Pancreas (tissue), 10 donors: ENCODE measurements around the gene NXT2. TPM values are rescaled to one million over a fixed set of nuclear protein-coding genes. Genes with fewer than 3 reads are reported as not detected.

Experiments used
- ATAC-seq, 4 donors: fragments of 200-7000 bp; cut with Tn5 transposase; one replicate each; pipeline versions ENCODE4 v1.8.0 to v1.9.1; 2020; ENCODE audit warnings: mild to moderate bottlenecking in 4 of 4, moderate library complexity in 4 of 4
- DNase-seq, 6 donors: peaks; one replicate each; pipeline ENCODE4 v3.0.0-alpha.2; 2020
- FAIRE-seq: peaks from 2 replicates; lab custom pipeline; 2012; peaks lifted over from hg19 to GRCh38; lab: Jason Lieb, UNC
- H3K27ac ChIP-seq, 4 donors: fragments of 200-600 bp; sonication (generic); 1 replicate in 3 of 4; 2 replicates in 1 of 4; pipeline versions ENCODE4 v1.5.0 to v1.8.0; 2020
- H3K27me3 ChIP-seq, 4 donors: fragments of 200-600 bp; one replicate each; pipeline ENCODE4 v1.8.0; 2021
- H3K36me3 ChIP-seq, 3 donors: fragments of 200-600 bp; sonication (generic) in 1 of 3; one replicate each; pipeline versions ENCODE4 v1.5.0 to v1.8.0; 2020 to 2021
- H3K4me1 ChIP-seq, 3 donors: fragments of 200-600 bp; one replicate each; pipeline ENCODE4 v1.8.0; 2021
- H3K4me3 ChIP-seq, 4 donors: fragments of 200-600 bp; sonication (generic) in 2 of 4; one replicate each; pipeline versions ENCODE4 v1.5.0 to v1.8.0; 2020 to 2021
- H3K9me3 ChIP-seq, 4 donors: fragments of 200-600 bp; one replicate each; pipeline ENCODE4 v1.8.0; 2021
- CTCF ChIP-seq, 4 donors: fragments of 200-600 bp; sonication (generic) in 3 of 4; IDR thresholded peaks; one replicate each; pipeline versions ENCODE4 v1.5.0 to v1.8.0; 2021; ENCODE audit warnings: antibody characterized with exemption in 4 of 4
- WGBS, 2 donors: extraction: QIAGEN DNeasy Blood & Tissue Kit; methylation state at CpG; one replicate each; pipeline ENCODE4 v1.1.7; 2013; 5-methylcytosine and 5-hydroxymethylcytosine counted together
- intact Hi-C, 3 donors: fragments of 100-400 bp; cut with DNase I; formaldehyde crosslinking; loops; one replicate each; pipeline versions ENCODE4 v1.11.1 to v1.14.2; 2022
- polyA plus RNA-seq, 2 donors: library from polyadenylated mRNA; stranded (reverse); fragments of 200-250 nt; gene quantifications; one replicate each; pipeline ENCODE4 v1.2.3, GENCODE V29; 2013
- total RNA-seq, 6 donors: library from RNA; stranded (reverse); fragmentation: NEBNext Ultra II Directional in 4 of 6; extraction: Animal tissue kit (Norgen Biotek cat#: 25700) in 4 of 6; gene quantifications; one replicate each; pipeline versions ENCODE4 v1.2.1 to v1.2.4, GENCODE V29; 2021 to 2023
- donor health status: healthy with polysubstance abuse.
- donor health status: DM: no; HTN: no; CAD: no; lungs with moderate emphysema.
- donor health status: DM: no; HTN: no; CAD: no.
- donor health status: control.
- donor health status: control.
- donor health status: Bipolar disorder and iron deficiency.
- donor health status: DM: yes; HTN: yes; CAD: no.
- donor health status: DM: no; HTN: no; CAD: no.
- donor health status: DM: no; HTN: no; CAD: no.
- donor health status: DM: yes; HTN: yes; CAD: no.

The NXT2 gene
- total and polyA plus RNA-seq, 8 donors, result 1.9 to 5.8 (median 3.6) TPM

GRCh38 chrX:109590176-109590575 lies 53.5 kb downstream of the NXT2 start:
- FAIRE-seq (no peak), DNase-seq (no peak), ATAC-seq (no peak)
- Histone ChIP-seq H3K27ac (no peak overlapping the region), H3K36me3 (no peaks in the 10 kb centered on the region), H3K4me1 (no peaks in the 10 kb centered on the region), H3K4me3 (no peak overlapping the region), H3K27me3 (no peaks in the 10 kb centered on the region), H3K9me3 (no peaks in the 10 kb centered on the region)
- TF ChIP-seq CTCF (IDR thresholded peaks at IDR 0.05), result no peak
- 49 to 50% methylated on average over 4 of the region's 4 CpGs for WGBS, 2 donors
- intact Hi-C loops, result no loop called here

Other genes starting within 250 kb of the NXT2 start
- gene GUCY2F, start 54.8 kb upstream of the NXT2 start, total RNA-seq, result not detected
- gene GUCY2F, start 54.8 kb upstream of the NXT2 start, polyA plus RNA-seq, result not detected
- gene KCNE5, start 88.3 kb downstream of the NXT2 start, total RNA-seq, result under 1 TPM in 1 of 6 donors, not detected in 5; 0.12 TPM
- not detected for gene KCNE5, start 88.3 kb downstream of the NXT2 start, polyA plus RNA-seq
- gene ACSL4, start 196.4 kb downstream of the NXT2 start, total RNA-seq, result 10 to 100 TPM in 3 of 6 donors, 1 to 10 TPM in 3; 8.2 to 23.7 (median 11.3) TPM
- 1 to 10 TPM; 4.0 to 8.4 TPM for gene ACSL4, start 196.4 kb downstream of the NXT2 start, polyA plus RNA-seq